ENCODE data around the gene SATB1.

GRCh38 chr3:18337231-18337630 is 87.9 kb downstream of the SATB1 start:
- TF ChIP-seq REST (IDR thresholded peaks at IDR 0.05; ENCODE audit: borderline replicate concordance), result no peak
- no peak for TF ChIP-seq EP300 (conservative IDR thresholded peaks at IDR 0.05; ENCODE audit: poor library complexity, severe bottlenecking)
- TF ChIP-seq CTCF (IDR thresholded peaks at IDR 0.05; ENCODE audit: poor library complexity, severe bottlenecking), result no peak
- no peak for TF ChIP-seq EZH2 (IDR thresholded peaks at IDR 0.05; ENCODE audit: borderline replicate concordance, insufficient read depth, low read length, poor library complexity, severe bottlenecking)
- TF ChIP-seq MXI1 (conservative IDR thresholded peaks at IDR 0.05; ENCODE audit: poor library complexity, severe bottlenecking), result no peak
- TF ChIP-seq POLR2AphosphoS5 (IDR thresholded peaks at IDR 0.05), result no peak
- no peak for TF ChIP-seq RAD21 (conservative IDR thresholded peaks at IDR 0.05)
